Muscle layer of duodenum (tissue), 2 donors: Measurements from ENCODE around the gene GUCD1.

Experiments used
- H3K27ac ChIP-seq: one replicate; pipeline ENCODE4 v1.7.0; 2013; ENCODE audit warnings: mild to moderate bottlenecking, low read length
- H3K27me3 ChIP-seq: one replicate; pipeline ENCODE4 v1.7.0; 2013; ENCODE audit warnings: low read depth, mild to moderate bottlenecking, control low read depth, low read length
- H3K36me3 ChIP-seq, 2 donors: one replicate each; pipeline ENCODE4 v1.7.0; 2013; ENCODE audit warnings: low read length in 2 of 2, control low read depth in 1 of 2, mild to moderate bottlenecking in 1 of 2; ENCODE audit not compliant: insufficient read depth in 2 of 2, control insufficient read depth in 1 of 2
- H3K4me1 ChIP-seq, 2 donors: one replicate each; pipeline ENCODE4 v1.7.0; 2013; ENCODE audit warnings: low read length in 2 of 2, mild to moderate bottlenecking in 2 of 2, control low read depth in 1 of 2, moderate library complexity in 1 of 2; ENCODE audit not compliant: insufficient read depth in 2 of 2, control insufficient read depth in 1 of 2
- H3K4me3 ChIP-seq, 2 donors: one replicate each; pipeline ENCODE4 v1.7.0; 2013; ENCODE audit warnings: low read length in 2 of 2, low read depth in 1 of 2, mild to moderate bottlenecking in 1 of 2
- H3K9me3 ChIP-seq, 2 donors: one replicate each; pipeline ENCODE4 v1.7.0; 2013; ENCODE audit warnings: low read length in 2 of 2, control low read depth in 1 of 2, mild to moderate bottlenecking in 1 of 2; ENCODE audit not compliant: control insufficient read depth in 1 of 2
- donor health status: healthy.

GUCD1 gene

GRCh38 chr22:24588381-24588756, 33.4 kb upstream of the GUCD1 start:
- Histone ChIP-seq H3K27ac (no peak overlapping the region), H3K4me1 (peaks cover 7 to 28% of the 10 kb centered on the region in 2 donors), H3K27me3 (no peaks in the 10 kb centered on the region), H3K36me3 (peaks cover 0 to 37% of the 10 kb centered on the region in 2 donors), H3K4me3 (no peak overlapping the region), H3K9me3 (no peaks in the 10 kb centered on the region)

- Histone ChIP-seq H3K9me3 (no peaks in the 10 kb centered on the region), H3K4me1 (peaks cover 9 to 29% of the 10 kb centered on the region in 2 donors), H3K27ac (no peak overlapping the region), H3K4me3 (no peak overlapping the region), H3K36me3 (peaks cover 0 to 37% of the 10 kb centered on the region in 2 donors), H3K27me3 (no peaks in the 10 kb centered on the region)
Observed at GRCh38 chr22:24587948-24588347, 33.0 kb upstream of the GUCD1 start.

- Histone ChIP-seq H3K9me3 (no peaks in the 10 kb centered on the region), H3K4me1 (peaks cover 9 to 24% of the 10 kb centered on the region in 2 donors), H3K4me3 (no peak overlapping the region), H3K27me3 (no peaks in the 10 kb centered on the region), H3K27ac (no peak overlapping the region), H3K36me3 (peaks cover 0 to 37% of the 10 kb centered on the region in 2 donors)
Observed at GRCh38 chr22:24587251-24587650, 32.3 kb upstream of the GUCD1 start.

- no peak overlapping the region for H3K4me3 ChIP-seq
- H3K4me1 ChIP-seq, result peaks cover 9 to 17% of the 10 kb centered on the region in 2 donors
- peaks cover 0 to 37% of the 10 kb centered on the region in 2 donors for H3K36me3 ChIP-seq
- no peaks in the 10 kb centered on the region for H3K9me3 ChIP-seq
- no peaks in the 10 kb centered on the region for H3K27me3 ChIP-seq
- H3K27ac ChIP-seq, result no peak overlapping the region
Observed at GRCh38 chr22:24585927-24586546, 31.1 kb upstream of the GUCD1 start.

GRCh38 chr22:24585461-24585860, 30.5 kb upstream of the GUCD1 start:
- Histone ChIP-seq H3K4me3 (no peak overlapping the region), H3K4me1 (peaks cover 9 to 17% of the 10 kb centered on the region in 2 donors), H3K27ac (no peak overlapping the region), H3K27me3 (no peaks in the 10 kb centered on the region), H3K36me3 (peaks cover 0 to 37% of the 10 kb centered on the region in 2 donors), H3K9me3 (no peaks in the 10 kb centered on the region)

GRCh38 chr22:24584871-24585411, 30.0 kb upstream of the GUCD1 start:
- H3K36me3 ChIP-seq, result peaks cover 0 to 37% of the 10 kb centered on the region in 2 donors
- no peak overlapping the region for H3K4me3 ChIP-seq
- H3K27ac ChIP-seq, result no peak overlapping the region
- H3K4me1 ChIP-seq, result peaks cover 9 to 17% of the 10 kb centered on the region in 2 donors
- no peaks in the 10 kb centered on the region for H3K9me3 ChIP-seq
- H3K27me3 ChIP-seq, result no peaks in the 10 kb centered on the region

- peaks cover 9 to 17% of the 10 kb centered on the region in 2 donors for H3K4me1 ChIP-seq
- H3K27me3 ChIP-seq, result no peaks in the 10 kb centered on the region
- peaks cover 0 to 36% of the 10 kb centered on the region in 2 donors for H3K36me3 ChIP-seq
- peak overlapping the region in 1 of 2 donors; percentile 13 for H3K4me3 ChIP-seq
- peak overlapping the region; percentile 47 for H3K27ac ChIP-seq
- no peaks in the 10 kb centered on the region for H3K9me3 ChIP-seq
Observed at GRCh38 chr22:24584166-24584790, 29.3 kb upstream of the GUCD1 start.

- Histone ChIP-seq H3K27me3 (no peaks in the 10 kb centered on the region), H3K36me3 (peaks cover 2 to 29% of the 10 kb centered on the region in 2 donors), H3K27ac (peak overlapping the region; percentile 47), H3K4me1 (peaks cover 12 to 14% of the 10 kb centered on the region in 2 donors), H3K4me3 (peak overlapping the region; percentile 13 to 31), H3K9me3 (no peaks in the 10 kb centered on the region)
Observed at GRCh38 chr22:24583221-24584165, 28.6 kb upstream of the GUCD1 start.

- peaks cover 5 to 20% of the 10 kb centered on the region in 2 donors for H3K36me3 ChIP-seq
- H3K4me3 ChIP-seq, result no peak overlapping the region
- no peaks in the 10 kb centered on the region for H3K27me3 ChIP-seq
- H3K27ac ChIP-seq, result no peak overlapping the region
- H3K4me1 ChIP-seq, result peaks cover 14% of the 10 kb centered on the region in 2 donors
- H3K9me3 ChIP-seq, result no peaks in the 10 kb centered on the region
Observed at GRCh38 chr22:24582056-24582814, 27.3 kb upstream of the GUCD1 start.

GRCh38 chr22:24580276-24580675, 25.3 kb upstream of the GUCD1 start:
- H3K4me3 ChIP-seq, result no peak overlapping the region
- H3K9me3 ChIP-seq, result no peaks in the 10 kb centered on the region
- peaks cover 5 to 15% of the 10 kb centered on the region in 2 donors for H3K36me3 ChIP-seq
- H3K27me3 ChIP-seq, result no peaks in the 10 kb centered on the region
- peaks cover 14% of the 10 kb centered on the region in 2 donors for H3K4me1 ChIP-seq
- H3K27ac ChIP-seq, result no peak overlapping the region
